HepG2 (cell line): ENCODE results near the gene TMEM80. TPM values are rescaled to one million over a fixed set of nuclear protein-coding genes. Genes with fewer than 3 reads are reported as not detected.
A peak's percentile ranks its signal among the peaks of the same experiment; 100 is the strongest.

ENCODE experiments used
- ATAC-seq: fragments of 200-7000 bp; cut with Tn5 transposase; 3 replicates; pipeline ENCODE4 v1.9.1; 2020; ENCODE audit warnings: mild to moderate bottlenecking, moderate library complexity
- BruUV-seq: library from RNA; stranded (reverse); fragments of 400-500 nt; replicated peaks from 2 replicates; lab custom pipeline; 2021; lab: Mats Ljungman, UMichigan
- CTCF ChIA-PET: fragments of 300-600 bp; formaldehyde crosslinking; extraction: SDS; loops from one replicate; lab custom pipeline; 2021; ENCODE audit warnings: low total read pairs, inconsistent platforms, low intra/inter-chr PET ratio; lab: Yijun Ruan, JAX
- POLR2A ChIA-PET: fragments of 350-600 bp; sonication (Branson Sonifier 250); formaldehyde crosslinking; loops from one replicate; lab custom pipeline; 2020; ENCODE audit warnings: antibody characterized with exemption, inconsistent platforms; lab: Yijun Ruan, JAX
- DNase-seq: peaks from one replicate; pipeline ENCODE4 v3.0.0-alpha.2; 2015; ENCODE audit warnings: low spot score
- FAIRE-seq: peaks from 3 replicates; lab custom pipeline; 2011; peaks lifted over from hg19 to GRCh38; lab: Jason Lieb, UNC
- H2AFZ ChIP-seq: one replicate; pipeline ENCODE4 v1.6.1; 2011; ENCODE audit warnings: low read length, inconsistent platforms
- H3K27ac ChIP-seq: fragments of 300-600 bp; 3 replicates; pipeline ENCODE4 v1.8.0; 2011; ENCODE audit warnings: mixed run types, mild to moderate bottlenecking, mixed read lengths, low read length, inconsistent platforms; ENCODE audit not compliant: insufficient read depth; ENCODE audit errors: extremely low read length
- H3K27me3 ChIP-seq, 2 experiments: fragments of 200-600 bp in 1 of 2; 2 replicates in 1 of 2; 3 replicates in 1 of 2; pipeline versions ENCODE4 v1.6.0 to v1.8.0; 2011; ENCODE audit warnings: low read length in 2 of 2, mild to moderate bottlenecking in 2 of 2, moderate library complexity in 2 of 2, inconsistent platforms in 1 of 2; ENCODE audit not compliant: insufficient read depth in 2 of 2, control insufficient read depth in 1 of 2
- H3K36me3 ChIP-seq, 2 experiments: fragments of 200-600 bp in 1 of 2; replicated peaks in 1 of 2; 2 replicates in 1 of 2; 3 replicates in 1 of 2; pipeline versions ENCODE4 v1.5.1 to v1.8.0; 2011; ENCODE audit warnings: low read length in 2 of 2, inconsistent platforms in 1 of 2; ENCODE audit not compliant: insufficient read depth in 2 of 2, control insufficient read depth in 1 of 2
- H3K4me1 ChIP-seq: 2 replicates; pipeline ENCODE4 v1.5.1; 2012; ENCODE audit warnings: low read length, inconsistent platforms; ENCODE audit not compliant: insufficient read depth
- H3K4me2 ChIP-seq: 2 replicates; pipeline ENCODE4 v1.6.0; 2011; ENCODE audit warnings: low read depth, low read length, inconsistent platforms
- H3K4me3 ChIP-seq, 3 experiments: fragments of 200-600 bp in 1 of 3; sonication (generic), shearing (Covaris generic) in 1 of 3; replicated peaks in 1 of 3; 2 replicates each; pipeline ENCODE4 v1.5.1; 2011 to 2016; ENCODE audit warnings: low read length in 3 of 3, inconsistent platforms in 2 of 3, low read depth in 2 of 3, mild to moderate bottlenecking in 2 of 3, control low read depth in 1 of 3, mixed read lengths in 1 of 3; ENCODE audit not compliant: insufficient read depth in 1 of 3
- H3K79me2 ChIP-seq: one replicate; pipeline ENCODE4 v1.6.1; 2011; ENCODE audit warnings: low read length, inconsistent platforms; ENCODE audit not compliant: insufficient read depth
- H3K9ac ChIP-seq: 2 replicates; pipeline ENCODE4 v1.6.0; 2011; ENCODE audit warnings: mild to moderate bottlenecking, low read depth, low read length, inconsistent platforms; ENCODE audit not compliant: insufficient read depth
- H3K9me3 ChIP-seq: 2 replicates; pipeline ENCODE4 v1.5.1; 2012; ENCODE audit warnings: mild to moderate bottlenecking, low read length
- H4K20me1 ChIP-seq: 2 replicates; pipeline ENCODE4 v1.6.0; 2011; ENCODE audit warnings: inconsistent platforms, mild to moderate bottlenecking, low read length, moderate library complexity; ENCODE audit not compliant: insufficient read depth
- AGO2 ChIP-seq: fragments of 200-400 bp; formaldehyde crosslinking; optimal IDR thresholded peaks from 2 replicates; pipeline ENCODE3; 2017; ENCODE audit warnings: mild to moderate bottlenecking, low read depth, low read length, moderate library complexity
- AKAP8 ChIP-seq: sonication (generic); formaldehyde crosslinking; IDR thresholded peaks from 2 replicates; pipeline ENCODE4 v1.5.1; 2020; ENCODE audit warnings: mild to moderate bottlenecking, missing genetic modification reagents
- CEBPB ChIP-seq: IDR thresholded peaks from 2 replicates; pipeline ENCODE4 v1.6.1; 2011; ENCODE audit warnings: low read depth, low read length, improper control_type of control experiment, borderline replicate concordance
- FOXP1 ChIP-seq, 2 experiments: fragments of 450-650 bp in 1 of 2; IDR thresholded peaks; 2 replicates each; pipeline ENCODE4 v1.6.1; 2017 to 2018; ENCODE audit warnings: antibody characterized with exemption in 1 of 2
- HNRNPLL ChIP-seq: fragments of 200-400 bp; formaldehyde crosslinking; IDR thresholded peaks from 2 replicates; pipeline ENCODE4 v1.6.1; 2017; ENCODE audit warnings: mild to moderate bottlenecking, low read depth, low read length; ENCODE audit not compliant: poor library complexity, severe bottlenecking
- JUNB ChIP-seq: sonication (generic); formaldehyde crosslinking; IDR thresholded peaks from 2 replicates; pipeline ENCODE4 v1.8.0; 2022; ENCODE audit warnings: missing genetic modification reagents, mild to moderate bottlenecking, borderline replicate concordance
- KMT2B ChIP-seq: IDR thresholded peaks from 2 replicates; pipeline ENCODE4 v1.6.1; 2016; ENCODE audit warnings: missing genetic modification reagents, missing compliant biosample characterization
- MXI1 ChIP-seq: IDR thresholded peaks from 3 replicates; pipeline ENCODE4 v1.6.1; 2012; ENCODE audit warnings: low read depth, low read length, inconsistent platforms, borderline replicate concordance
- NFE2L1 ChIP-seq: sonication (generic); formaldehyde crosslinking; IDR thresholded peaks from 2 replicates; pipeline ENCODE4 v1.4.0; 2020; ENCODE audit warnings: missing genetic modification reagents, mild to moderate bottlenecking, borderline replicate concordance
- PTBP1 ChIP-seq: fragments of 200-400 bp; formaldehyde crosslinking; IDR thresholded peaks from 2 replicates; pipeline ENCODE4 v1.6.1; 2018; ENCODE audit warnings: low read length, low read depth; ENCODE audit not compliant: poor library complexity, severe bottlenecking
- RFX5 ChIP-seq: IDR thresholded peaks from 2 replicates; pipeline ENCODE4 v1.6.1; 2011; ENCODE audit warnings: low read depth, low read length, improper control_type of control experiment
- RXRA ChIP-seq: sonication (generic); formaldehyde crosslinking; IDR thresholded peaks from 2 replicates; pipeline ENCODE4 v1.5.1; 2020; ENCODE audit warnings: missing genetic modification reagents
- SKI ChIP-seq: fragments of 450-650 bp; IDR thresholded peaks from one replicate; pipeline ENCODE4 v1.6.1; 2018; ENCODE audit warnings: mild to moderate bottlenecking; ENCODE audit not compliant: partially characterized antibody
- ZBTB42 ChIP-seq: sonication (generic); formaldehyde crosslinking; IDR thresholded peaks from 2 replicates; pipeline ENCODE4 v1.5.0; 2020; ENCODE audit warnings: mild to moderate bottlenecking, missing genetic modification reagents
- ZNF282 ChIP-seq: fragments of 450-650 bp; IDR thresholded peaks from 2 replicates; pipeline ENCODE4 v1.6.1; 2018; ENCODE audit not compliant: partially characterized antibody
- WGBS: methylation state at CpG from one replicate; pipeline ENCODE4 v1.1.6; 2017; ENCODE audit warnings: low lambda C conversion rate; 5-methylcytosine and 5-hydroxymethylcytosine counted together
- in situ Hi-C: cut with HindIII; loops from 2 replicates; pipeline ENCODE4 v1.10.0; 2017; ENCODE audit warnings: low pct_unique_long_range_greater_than_20kb; ENCODE audit not compliant: extremely low pct_ligation_motif_present
- intact Hi-C: fragments of 100-400 bp; cut with micrococcal nuclease; formaldehyde crosslinking; loops from one replicate; pipeline ENCODE4 v1.10.0; 2022; ENCODE audit not compliant: unreplicated experiment
- polyA plus RNA-seq, 8 experiments: library from polyadenylated mRNA; depleted of rRNA in 3 of 8; stranded (reverse) in 7 of 8; unstranded in 1 of 8; fragments of >200 nt; fragmentation: Illumina TruSeq in 4 of 8; extraction: Trizol in 4 of 8; gene quantifications; 2 replicates each; pipeline versions ENCODE4 v1.2.1 to v1.2.3, GENCODE V29; 2011 to 2016; ENCODE audit warnings: low read depth in 4 of 8, missing spikeins in 1 of 8, mixed read lengths in 1 of 8; ENCODE audit not compliant: insufficient read depth in 1 of 8
- total RNA-seq, 5 experiments: library from RNA; depleted of rRNA; stranded (reverse); fragments of >200 nt; fragmentation: Illumina TruSeq; extraction: Trizol; gene quantifications; 2 replicates each; pipeline ENCODE4 v1.2.3, GENCODE V29; 2016; ENCODE audit warnings: low read depth in 1 of 5
- TF ChIP-seq, protein P1 (sequence below): sonication (generic); formaldehyde crosslinking; IDR thresholded peaks from 2 replicates; pipeline ENCODE4 v1.5.0; 2020; ENCODE audit warnings: missing genetic modification reagents, mild to moderate bottlenecking, borderline replicate concordance
- TF ChIP-seq, protein P2 (sequence below): sonication (generic); formaldehyde crosslinking; IDR thresholded peaks from 2 replicates; pipeline ENCODE4 v1.4.0; 2020; ENCODE audit warnings: missing genetic modification reagents

TMEM80 gene
- total and polyA plus RNA-seq, 2 of the 13 experiments (the other 11 are each of a cell fraction or from before 2014, with no cell fraction given) = 5.6 to 17.1 TPM

DNA sequence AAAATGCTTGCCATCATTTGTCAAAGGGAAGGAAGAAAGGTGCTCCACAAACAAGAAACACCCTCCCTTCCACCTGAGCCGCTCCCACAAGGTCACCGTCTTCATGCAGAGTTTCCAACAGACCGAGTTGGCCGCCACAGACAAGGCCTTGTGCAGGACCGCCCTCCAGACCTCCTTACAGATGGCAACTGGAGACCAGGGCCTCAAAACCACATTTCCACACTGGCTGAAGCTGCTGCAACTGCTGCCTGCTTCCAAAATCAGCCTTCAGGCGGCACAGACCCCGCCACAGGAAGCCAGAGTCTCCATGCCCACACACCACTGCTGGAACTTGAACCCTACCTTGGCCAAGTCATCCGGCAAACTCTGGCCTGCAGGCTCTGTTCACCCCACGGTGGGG is 6.9 kb upstream of the TMEM80 start:
- Histone ChIP-seq H3K9ac (no peak overlapping the region), H3K36me3 (peaks cover 28 to 66% of the 10 kb centered on the region in 2 experiments), H3K27ac (no peak overlapping the region), H3K4me3 (no peak overlapping the region), H3K4me2 (no peak overlapping the region), H3K9me3 (no peaks in the 10 kb centered on the region), H3K4me1 (peaks cover 20% of the 10 kb centered on the region), H3K27me3 (no peaks in the 10 kb centered on the region; a peak in 1 of 5 replicates), H2AFZ (no peak overlapping the region), H3K79me2 (peaks cover 29% of the 10 kb centered on the region), H4K20me1 (no peaks in the 10 kb centered on the region; the same call in 1 of the 2 replicates)
- no TSS peak for BruUV-seq
- TF ChIP-seq AGO2 = peak; percentile 36
- TF ChIP-seq AKAP8 (CRISPR knock-in tag) = no peak
- TF ChIP-seq JUNB (CRISPR knock-in tag) = no peak
- no peak for TF ChIP-seq HNRNPLL
- ChIA-PET CTCF (no interaction called here), POLR2A (no interaction called here)
- in situ Hi-C loops = no loop called here
- DNase-seq = no peak
- intact Hi-C loops = no loop called here
- FAIRE-seq = no peak
- no peak for ATAC-seq
- 93% methylated on average over 6 of the region's 9 CpGs for WGBS

DNA sequence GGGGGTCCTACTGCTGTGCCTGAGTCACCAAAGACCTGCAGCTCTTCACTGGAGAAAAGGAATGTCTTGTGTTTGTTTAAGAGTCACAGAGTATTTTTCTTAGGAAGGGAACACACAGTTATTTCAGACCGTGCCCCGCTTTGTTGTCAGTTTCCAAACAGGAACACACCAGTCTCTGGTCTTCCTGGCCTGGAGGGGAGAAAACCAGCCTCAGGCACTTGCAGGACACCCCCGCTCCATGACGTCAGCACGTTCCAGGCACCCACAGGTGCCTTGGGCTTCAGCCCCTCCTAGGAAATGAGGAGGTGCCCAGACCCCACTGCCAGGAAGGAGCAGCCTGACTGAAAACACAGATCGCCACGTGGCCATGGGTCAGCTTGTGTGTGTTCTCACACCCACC is 6.0 kb upstream of the TMEM80 start:
- peaks cover 35% of the 10 kb centered on the region for H3K79me2 ChIP-seq
- no peak overlapping the region for H3K9ac ChIP-seq
- H3K36me3 ChIP-seq = peaks cover 27 to 58% of the 10 kb centered on the region in 2 experiments
- no peaks in the 10 kb centered on the region for H3K9me3 ChIP-seq
- H3K4me1 ChIP-seq = peaks cover 27% of the 10 kb centered on the region
- ChIA-PET POLR2A (no interaction called here), CTCF (no interaction called here)
- ATAC-seq (no peak), FAIRE-seq (no peak), DNase-seq (no peak)
- intact Hi-C loops = no loop called here
- no peak overlapping the region for H3K27ac ChIP-seq
- H3K27me3 ChIP-seq = no peaks in the 10 kb centered on the region; a peak in 1 of 5 replicates
- H4K20me1 ChIP-seq = no peaks in the 10 kb centered on the region; the same call in 1 of the 2 replicates
- in situ Hi-C loops = no loop called here
- H3K4me2 ChIP-seq = no peak overlapping the region
- 100% methylated on average over 2 of the region's 7 CpGs for WGBS
- BruUV-seq = no TSS peak
- TF ChIP-seq PTBP1 (no peak), MXI1 (no peak), RFX5 (no peak), CEBPB (no peak), KMT2B (CRISPR knock-in tag) (no peak), SKI (no peak), ZNF282 (no peak), FOXP1 (IDR thresholded peaks at IDR 0.05) (no peak), FOXP1 (CRISPR knock-in tag; IDR thresholded peaks at IDR 0.05) (no peak), RXRA (CRISPR knock-in tag) (no peak), NFE2L1 (CRISPR knock-in tag) (no peak), ZBTB42 (CRISPR knock-in tag) (no peak)
- TF ChIP-seq, protein P1, sequence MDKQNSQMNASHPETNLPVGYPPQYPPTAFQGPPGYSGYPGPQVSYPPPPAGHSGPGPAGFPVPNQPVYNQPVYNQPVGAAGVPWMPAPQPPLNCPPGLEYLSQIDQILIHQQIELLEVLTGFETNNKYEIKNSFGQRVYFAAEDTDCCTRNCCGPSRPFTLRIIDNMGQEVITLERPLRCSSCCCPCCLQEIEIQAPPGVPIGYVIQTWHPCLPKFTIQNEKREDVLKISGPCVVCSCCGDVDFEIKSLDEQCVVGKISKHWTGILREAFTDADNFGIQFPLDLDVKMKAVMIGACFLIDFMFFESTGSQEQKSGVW (CRISPR knock-in tag) = no peak
- TF ChIP-seq, protein P2, sequence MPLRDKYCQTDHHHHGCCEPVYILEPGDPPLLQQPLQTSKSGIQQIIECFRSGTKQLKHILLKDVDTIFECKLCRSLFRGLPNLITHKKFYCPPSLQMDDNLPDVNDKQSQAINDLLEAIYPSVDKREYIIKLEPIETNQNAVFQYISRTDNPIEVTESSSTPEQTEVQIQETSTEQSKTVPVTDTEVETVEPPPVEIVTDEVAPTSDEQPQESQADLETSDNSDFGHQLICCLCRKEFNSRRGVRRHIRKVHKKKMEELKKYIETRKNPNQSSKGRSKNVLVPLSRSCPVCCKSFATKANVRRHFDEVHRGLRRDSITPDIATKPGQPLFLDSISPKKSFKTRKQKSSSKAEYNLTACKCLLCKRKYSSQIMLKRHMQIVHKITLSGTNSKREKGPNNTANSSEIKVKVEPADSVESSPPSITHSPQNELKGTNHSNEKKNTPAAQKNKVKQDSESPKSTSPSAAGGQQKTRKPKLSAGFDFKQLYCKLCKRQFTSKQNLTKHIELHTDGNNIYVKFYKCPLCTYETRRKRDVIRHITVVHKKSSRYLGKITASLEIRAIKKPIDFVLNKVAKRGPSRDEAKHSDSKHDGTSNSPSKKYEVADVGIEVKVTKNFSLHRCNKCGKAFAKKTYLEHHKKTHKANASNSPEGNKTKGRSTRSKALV (CRISPR knock-in tag) = no peak
- H3K4me3 ChIP-seq = no peak overlapping the region
- H2AFZ ChIP-seq = no peak overlapping the region
